Neural cell (in vitro differentiated cells): ENCODE measurements around the gene TNP2. TPM values are rescaled to one million over a fixed set of nuclear protein-coding genes. Genes with fewer than 3 reads are reported as not detected.

Experiments
- H2AFZ ChIP-seq: fragments of 200-600, 300-800 bp; sonication (generic), shearing (Covaris generic); 2 replicates; pipeline ENCODE4 v1.6.0; 2014; ENCODE audit warnings: low read depth, mild to moderate bottlenecking, antibody characterized with exemption, low read length, moderate library complexity
- H3F3A ChIP-seq: fragments of 200-600 bp; shearing (Covaris generic); 2 replicates; pipeline ENCODE4 v1.6.1; 2016; ENCODE audit warnings: mild to moderate bottlenecking, moderate library complexity, mixed read lengths, antibody characterized with exemption, low read length; ENCODE audit not compliant: insufficient read depth, poor library complexity, severe bottlenecking
- H3K27ac ChIP-seq: fragments of 200-600, 300-800 bp; sonication (generic), shearing (Covaris generic); 2 replicates; pipeline ENCODE4 v1.5.1; 2014; ENCODE audit warnings: mild to moderate bottlenecking, low read length, moderate library complexity
- H3K27me3 ChIP-seq: fragments of 300-800, 200-600 bp; sonication (generic), shearing (Covaris generic); 2 replicates; pipeline ENCODE4 v1.6.0; 2014; ENCODE audit warnings: mild to moderate bottlenecking, low read depth, low read length, moderate library complexity; ENCODE audit not compliant: insufficient read depth
- H3K36me3 ChIP-seq: fragments of 300-800, 200-600 bp; sonication (generic), shearing (Covaris generic); 2 replicates; pipeline ENCODE4 v1.5.1; 2014; ENCODE audit warnings: mild to moderate bottlenecking, antibody characterized with exemption, low read length, moderate library complexity; ENCODE audit not compliant: insufficient read depth
- H3K4me2 ChIP-seq: fragments of 300-800, 200-600 bp; sonication (generic), shearing (Covaris generic); 2 replicates; pipeline ENCODE4 v1.6.0; 2014; ENCODE audit warnings: mild to moderate bottlenecking, low read length
- H3K4me3 ChIP-seq: fragments of 300-800, 200-600 bp; sonication (generic), shearing (Covaris generic); 2 replicates; pipeline ENCODE4 v1.5.1; 2014; ENCODE audit warnings: mild to moderate bottlenecking, low read length, moderate library complexity
- H3K79me2 ChIP-seq: fragments of 200-600 bp; shearing (Covaris generic); replicated peaks from 2 replicates; pipeline ENCODE4 v1.6.0; 2014; ENCODE audit warnings: mild to moderate bottlenecking, low read length, moderate library complexity; ENCODE audit not compliant: insufficient read depth
- H3K9ac ChIP-seq: fragments of 300-800, 200-600 bp; sonication (generic), shearing (Covaris generic); 2 replicates; pipeline ENCODE4 v1.6.1; 2016; ENCODE audit warnings: mild to moderate bottlenecking, low read length, mixed read lengths
- H3K9me2 ChIP-seq: fragments of 200-600 bp; shearing (Covaris generic); 2 replicates; pipeline ENCODE4 v1.6.1; 2016; ENCODE audit warnings: mild to moderate bottlenecking, low read length, mixed read lengths; ENCODE audit not compliant: insufficient read depth
- H3K9me3 ChIP-seq: fragments of 200-600, 300-800 bp; sonication (generic), shearing (Covaris generic); 2 replicates; pipeline ENCODE4 v1.6.1; 2016; ENCODE audit warnings: mild to moderate bottlenecking, mixed run types, low read length, moderate library complexity, mixed read lengths
- H4K20me1 ChIP-seq: fragments of 200-600 bp; shearing (Covaris generic); 2 replicates; pipeline ENCODE4 v1.6.1; 2016; ENCODE audit warnings: mild to moderate bottlenecking, mixed run types; ENCODE audit not compliant: insufficient read depth
- CTCF ChIP-seq: fragments of 450-650 bp; IDR thresholded peaks from 2 replicates; pipeline ENCODE4 v1.5.1; 2014; ENCODE audit warnings: antibody characterized with exemption, mild to moderate bottlenecking, moderate library complexity; ENCODE audit not compliant: poor library complexity, severe bottlenecking
- EP300 ChIP-seq: fragments of 450-650 bp; conservative IDR thresholded peaks from 2 replicates; pipeline ENCODE4 v1.6.1; 2014; ENCODE audit warnings: antibody characterized with exemption, mild to moderate bottlenecking, moderate library complexity; ENCODE audit not compliant: poor library complexity, severe bottlenecking
- EZH2 ChIP-seq: fragments of 200-600, 300-800 bp; shearing (Covaris generic), sonication (generic); IDR thresholded peaks from 2 replicates; pipeline ENCODE4 v1.6.1; 2014; ENCODE audit warnings: antibody characterized with exemption, low read length, borderline replicate concordance, mild to moderate bottlenecking; ENCODE audit not compliant: insufficient read depth, poor library complexity, severe bottlenecking
- MXI1 ChIP-seq: fragments of 450-650 bp; conservative IDR thresholded peaks from 2 replicates; pipeline ENCODE4 v1.6.1; 2014; ENCODE audit warnings: antibody characterized with exemption, mild to moderate bottlenecking; ENCODE audit not compliant: poor library complexity, severe bottlenecking
- POLR2AphosphoS5 ChIP-seq: IDR thresholded peaks from 2 replicates; pipeline ENCODE4 v1.6.1; 2012
- RAD21 ChIP-seq: fragments of 450-650 bp; conservative IDR thresholded peaks from 2 replicates; pipeline ENCODE4 v1.6.1; 2014; ENCODE audit warnings: antibody characterized with exemption, mild to moderate bottlenecking, moderate library complexity
- SMC3 ChIP-seq: fragments of 450-650 bp; conservative IDR thresholded peaks from 2 replicates; pipeline ENCODE4 v1.6.1; 2014; ENCODE audit warnings: antibody characterized with exemption, mild to moderate bottlenecking, moderate library complexity; ENCODE audit not compliant: poor library complexity
- TAF1 ChIP-seq: IDR thresholded peaks from 2 replicates; pipeline ENCODE4 v1.6.1; 2012; ENCODE audit warnings: low read depth
- polyA plus RNA-seq: library from polyadenylated mRNA; depleted of rRNA; stranded (reverse); fragments of >200 nt; gene quantifications from 2 replicates; pipeline ENCODE4 v1.2.3, GENCODE V29; 2014
- TF ChIP-seq, protein P1 (sequence below): IDR thresholded peaks from 2 replicates; pipeline ENCODE4 v1.6.1; 2012; ENCODE audit warnings: borderline replicate concordance

The TNP2 gene
- polyA plus RNA-seq, 1 donor from 2014 or later, result not detected

- TF ChIP-seq EZH2 (no peak), RAD21 (no peak), TAF1 (no peak)
- no peaks in the 10 kb centered on the region for H3K27me3 ChIP-seq
- no peaks in the 10 kb centered on the region for H4K20me1 ChIP-seq
- no peaks in the 10 kb centered on the region for H3F3A ChIP-seq
- no peak overlapping the region for H3K4me3 ChIP-seq
- H3K9ac ChIP-seq, result no peak overlapping the region
- no peaks in the 10 kb centered on the region for H3K36me3 ChIP-seq
- H3K9me3 ChIP-seq, result no peaks in the 10 kb centered on the region
- no peak overlapping the region for H3K27ac ChIP-seq
- H3K79me2 ChIP-seq, result no peaks in the 10 kb centered on the region
- no peak overlapping the region for H3K4me2 ChIP-seq
- H2AFZ ChIP-seq, result no peak overlapping the region
- no peaks in the 10 kb centered on the region for H3K9me2 ChIP-seq
Measured at GRCh38 chr16:11232302-11232851, 36.7 kb downstream of the TNP2 start.

GRCh38 chr16:11231367-11231970, 37.7 kb downstream of the TNP2 start:
- H2AFZ ChIP-seq, result no peak overlapping the region
- TF ChIP-seq, protein P1, sequence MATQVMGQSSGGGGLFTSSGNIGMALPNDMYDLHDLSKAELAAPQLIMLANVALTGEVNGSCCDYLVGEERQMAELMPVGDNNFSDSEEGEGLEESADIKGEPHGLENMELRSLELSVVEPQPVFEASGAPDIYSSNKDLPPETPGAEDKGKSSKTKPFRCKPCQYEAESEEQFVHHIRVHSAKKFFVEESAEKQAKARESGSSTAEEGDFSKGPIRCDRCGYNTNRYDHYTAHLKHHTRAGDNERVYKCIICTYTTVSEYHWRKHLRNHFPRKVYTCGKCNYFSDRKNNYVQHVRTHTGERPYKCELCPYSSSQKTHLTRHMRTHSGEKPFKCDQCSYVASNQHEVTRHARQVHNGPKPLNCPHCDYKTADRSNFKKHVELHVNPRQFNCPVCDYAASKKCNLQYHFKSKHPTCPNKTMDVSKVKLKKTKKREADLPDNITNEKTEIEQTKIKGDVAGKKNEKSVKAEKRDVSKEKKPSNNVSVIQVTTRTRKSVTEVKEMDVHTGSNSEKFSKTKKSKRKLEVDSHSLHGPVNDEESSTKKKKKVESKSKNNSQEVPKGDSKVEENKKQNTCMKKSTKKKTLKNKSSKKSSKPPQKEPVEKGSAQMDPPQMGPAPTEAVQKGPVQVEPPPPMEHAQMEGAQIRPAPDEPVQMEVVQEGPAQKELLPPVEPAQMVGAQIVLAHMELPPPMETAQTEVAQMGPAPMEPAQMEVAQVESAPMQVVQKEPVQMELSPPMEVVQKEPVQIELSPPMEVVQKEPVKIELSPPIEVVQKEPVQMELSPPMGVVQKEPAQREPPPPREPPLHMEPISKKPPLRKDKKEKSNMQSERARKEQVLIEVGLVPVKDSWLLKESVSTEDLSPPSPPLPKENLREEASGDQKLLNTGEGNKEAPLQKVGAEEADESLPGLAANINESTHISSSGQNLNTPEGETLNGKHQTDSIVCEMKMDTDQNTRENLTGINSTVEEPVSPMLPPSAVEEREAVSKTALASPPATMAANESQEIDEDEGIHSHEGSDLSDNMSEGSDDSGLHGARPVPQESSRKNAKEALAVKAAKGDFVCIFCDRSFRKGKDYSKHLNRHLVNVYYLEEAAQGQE, result no peak
- no peak for TF ChIP-seq MXI1
- no peak for TF ChIP-seq SMC3
- no peak for TF ChIP-seq EP300
- TF ChIP-seq TAF1, result no peak
- no peak for TF ChIP-seq RAD21
- TF ChIP-seq EZH2, result no peak
- TF ChIP-seq POLR2AphosphoS5, result no peak
- TF ChIP-seq CTCF, result no peak
- no peak overlapping the region for H3K4me3 ChIP-seq
- no peaks in the 10 kb centered on the region for H3K79me2 ChIP-seq
- no peak overlapping the region for H3K9ac ChIP-seq
- H3K4me2 ChIP-seq, result no peak overlapping the region
- H3K9me2 ChIP-seq, result no peaks in the 10 kb centered on the region
- no peaks in the 10 kb centered on the region for H3K36me3 ChIP-seq
- no peaks in the 10 kb centered on the region for H3F3A ChIP-seq
- H3K27ac ChIP-seq, result no peak overlapping the region
- H3K27me3 ChIP-seq, result no peaks in the 10 kb centered on the region
- no peaks in the 10 kb centered on the region for H4K20me1 ChIP-seq
- no peaks in the 10 kb centered on the region for H3K9me3 ChIP-seq
